Karpas-422 (cell line): ENCODE measurements around the gene ITPR3. TPM values are rescaled to one million over a fixed set of nuclear protein-coding genes. Genes with fewer than 3 reads are reported as not detected.

Source experiments
- DNase-seq: peaks from one replicate; pipeline ENCODE4 v3.0.0-alpha.2; 2015
- H2AFZ ChIP-seq: fragments of 200-600 bp; sonication (generic); 2 replicates; pipeline ENCODE4 v1.6.1; 2014; ENCODE audit warnings: antibody characterized with exemption, low read length, mixed read lengths
- H3K27ac ChIP-seq: fragments of 200-600 bp; sonication (generic); 2 replicates; pipeline ENCODE4 v1.5.1; 2014; ENCODE audit warnings: mild to moderate bottlenecking, low read length, moderate library complexity
- H3K27me3 ChIP-seq: fragments of 200-600 bp; sonication (generic); 2 replicates; pipeline ENCODE4 v1.6.1; 2014; ENCODE audit warnings: low read length, mixed read lengths
- H3K36me3 ChIP-seq: fragments of 200-600 bp; sonication (generic); 2 replicates; pipeline ENCODE4 v1.6.1; 2014; ENCODE audit warnings: low read length, mixed read lengths; ENCODE audit not compliant: insufficient read depth
- H3K4me1 ChIP-seq: fragments of 200-600 bp; sonication (generic); 2 replicates; pipeline ENCODE4 v1.6.1; 2014; ENCODE audit warnings: mild to moderate bottlenecking, low read length, mixed read lengths
- H3K4me2 ChIP-seq: fragments of 200-600 bp; sonication (generic); 2 replicates; pipeline ENCODE4 v1.6.1; 2014; ENCODE audit warnings: low read length, low read depth, mild to moderate bottlenecking; ENCODE audit not compliant: poor library complexity, severe bottlenecking
- H3K4me3 ChIP-seq: fragments of 200-600 bp; sonication (generic); 2 replicates; pipeline ENCODE4 v1.5.1; 2014; ENCODE audit warnings: mild to moderate bottlenecking, antibody characterized with exemption, low read length, mixed read lengths
- H3K79me2 ChIP-seq: fragments of 200-600 bp; sonication (generic); 2 replicates; pipeline ENCODE4 v1.6.1; 2014; ENCODE audit warnings: mild to moderate bottlenecking, low read length, mixed read lengths
- H3K9ac ChIP-seq: fragments of 200-600 bp; sonication (generic); 2 replicates; pipeline ENCODE4 v1.6.0; 2014; ENCODE audit warnings: low read length
- H3K9me2 ChIP-seq: fragments of 200-600 bp; sonication (generic), shearing (Covaris generic); replicated peaks from 2 replicates; pipeline ENCODE4 v1.6.0; 2014; ENCODE audit warnings: mild to moderate bottlenecking, low read length, moderate library complexity; ENCODE audit not compliant: insufficient read depth
- H3K9me3 ChIP-seq: fragments of 300-700, 200-600 bp; sonication (generic); 2 replicates; pipeline ENCODE4 v1.6.1; 2014; ENCODE audit warnings: low read length, mixed read lengths
- H4K20me1 ChIP-seq: fragments of 200-600 bp; sonication (generic); 2 replicates; pipeline ENCODE4 v1.6.1; 2014; ENCODE audit warnings: mild to moderate bottlenecking, antibody characterized with exemption, low read length, low read depth; ENCODE audit not compliant: insufficient read depth
- total RNA-seq: library from RNA; depleted of rRNA; stranded (reverse); fragments of >200 nt; shearing (Covaris generic); gene quantifications from 2 replicates; pipeline ENCODE4 v1.2.3, GENCODE V29; 2014; ENCODE audit warnings: low replicate concordance

The ITPR3 gene
- total RNA-seq, 1 experiment from 2014 or later, result 3.9 TPM

GRCh38 chr6:33641144-33641543 is 20.0 kb downstream of the ITPR3 start:
- H3K27ac ChIP-seq, result no peak overlapping the region
- H3K4me1 ChIP-seq, result peaks cover 8% of the 10 kb centered on the region; the same call in 1 of the 2 replicates
- H3K79me2 ChIP-seq, result no peaks in the 10 kb centered on the region
- H3K4me3 ChIP-seq, result no peak overlapping the region
- no peaks in the 10 kb centered on the region for H3K27me3 ChIP-seq
- H3K9ac ChIP-seq, result no peak overlapping the region
- H3K36me3 ChIP-seq, result no peaks in the 10 kb centered on the region
- H2AFZ ChIP-seq, result no peak overlapping the region
- no peak overlapping the region for H3K4me2 ChIP-seq
- no peaks in the 10 kb centered on the region for H3K9me3 ChIP-seq
- no peaks in the 10 kb centered on the region for H3K9me2 ChIP-seq
- no peak for DNase-seq
- H4K20me1 ChIP-seq, result peaks cover 2% of the 10 kb centered on the region; the same call in 1 of the 2 replicates

GRCh38 chr6:33641602-33642001 is 20.5 kb downstream of the ITPR3 start:
- Histone ChIP-seq H2AFZ (no peak overlapping the region), H3K9ac (no peak overlapping the region), H4K20me1 (peaks cover 2% of the 10 kb centered on the region; the same call in 1 of the 2 replicates), H3K27me3 (no peaks in the 10 kb centered on the region), H3K79me2 (no peaks in the 10 kb centered on the region), H3K27ac (no peak overlapping the region), H3K9me2 (no peaks in the 10 kb centered on the region), H3K4me3 (no peak overlapping the region), H3K4me1 (peaks cover 8% of the 10 kb centered on the region; the same call in 1 of the 2 replicates), H3K36me3 (no peaks in the 10 kb centered on the region), H3K4me2 (no peak overlapping the region), H3K9me3 (no peaks in the 10 kb centered on the region)
- no peak for DNase-seq

GRCh38 chr6:33642897-33643296 is 21.8 kb downstream of the ITPR3 start:
- Histone ChIP-seq H3K79me2 (no peaks in the 10 kb centered on the region), H3K9me2 (no peaks in the 10 kb centered on the region), H3K4me3 (no peak overlapping the region), H3K4me1 (peaks cover 8% of the 10 kb centered on the region; the same call in 1 of the 2 replicates), H3K36me3 (no peaks in the 10 kb centered on the region), H3K9ac (no peak overlapping the region), H3K4me2 (no peak overlapping the region), H2AFZ (no peak overlapping the region), H4K20me1 (no peaks in the 10 kb centered on the region; the same call in 1 of the 2 replicates), H3K9me3 (no peaks in the 10 kb centered on the region), H3K27me3 (no peaks in the 10 kb centered on the region), H3K27ac (no peak overlapping the region)
- no peak for DNase-seq

- H3K9ac ChIP-seq, result no peak overlapping the region
- H3K9me3 ChIP-seq, result no peaks in the 10 kb centered on the region
- H3K4me3 ChIP-seq, result no peak overlapping the region
- no peak for DNase-seq
- H3K36me3 ChIP-seq, result no peaks in the 10 kb centered on the region
- no peaks in the 10 kb centered on the region for H3K27me3 ChIP-seq
- no peaks in the 10 kb centered on the region for H4K20me1 ChIP-seq
- no peak overlapping the region for H3K27ac ChIP-seq
- no peak overlapping the region for H2AFZ ChIP-seq
- H3K9me2 ChIP-seq, result no peaks in the 10 kb centered on the region
- no peak overlapping the region for H3K4me2 ChIP-seq
- no peaks in the 10 kb centered on the region for H3K79me2 ChIP-seq
- H3K4me1 ChIP-seq, result no peaks in the 10 kb centered on the region
Measured at GRCh38 chr6:33651403-33651802, 30.3 kb downstream of the ITPR3 start.

GRCh38 chr6:33652002-33652401 is 30.9 kb downstream of the ITPR3 start:
- H2AFZ ChIP-seq, result no peak overlapping the region
- no peaks in the 10 kb centered on the region for H3K4me1 ChIP-seq
- no peak overlapping the region for H3K4me2 ChIP-seq
- no peaks in the 10 kb centered on the region for H3K9me2 ChIP-seq
- no peaks in the 10 kb centered on the region for H3K27me3 ChIP-seq
- H4K20me1 ChIP-seq, result no peaks in the 10 kb centered on the region
- H3K4me3 ChIP-seq, result no peak overlapping the region
- H3K79me2 ChIP-seq, result no peaks in the 10 kb centered on the region
- no peak overlapping the region for H3K27ac ChIP-seq
- DNase-seq, result no peak
- no peaks in the 10 kb centered on the region for H3K36me3 ChIP-seq
- H3K9me3 ChIP-seq, result no peaks in the 10 kb centered on the region
- no peak overlapping the region for H3K9ac ChIP-seq

GRCh38 chr6:33654831-33655554 is 33.9 kb downstream of the ITPR3 start:
- Histone ChIP-seq H3K9ac (no peak overlapping the region), H4K20me1 (no peaks in the 10 kb centered on the region), H3K4me2 (no peak overlapping the region), H3K9me2 (no peaks in the 10 kb centered on the region), H3K27ac (no peak overlapping the region), H3K9me3 (no peaks in the 10 kb centered on the region), H3K79me2 (no peaks in the 10 kb centered on the region), H3K27me3 (no peaks in the 10 kb centered on the region), H3K36me3 (no peaks in the 10 kb centered on the region), H3K4me1 (no peaks in the 10 kb centered on the region), H3K4me3 (no peak overlapping the region), H2AFZ (no peak overlapping the region)
- DNase-seq, result no peak

- Histone ChIP-seq H3K9me3 (no peaks in the 10 kb centered on the region), H3K36me3 (no peaks in the 10 kb centered on the region), H3K27me3 (no peaks in the 10 kb centered on the region), H2AFZ (no peak overlapping the region), H3K9me2 (no peaks in the 10 kb centered on the region), H4K20me1 (no peaks in the 10 kb centered on the region), H3K9ac (no peak overlapping the region), H3K27ac (no peak overlapping the region), H3K4me3 (no peak overlapping the region), H3K4me2 (no peak overlapping the region), H3K4me1 (no peaks in the 10 kb centered on the region), H3K79me2 (no peaks in the 10 kb centered on the region)
- no peak for DNase-seq
Measured at GRCh38 chr6:33656844-33657243, 35.7 kb downstream of the ITPR3 start.

- H3K36me3 ChIP-seq, result no peaks in the 10 kb centered on the region
Measured at GRCh38 chr6:33658982-33659689, 38.0 kb downstream of the ITPR3 start.

More at GRCh38 chr6:33658982-33659689, 38.0 kb downstream of the ITPR3 start:
- no peaks in the 10 kb centered on the region for H3K27me3 ChIP-seq
- no peaks in the 10 kb centered on the region for H3K4me1 ChIP-seq
- no peak overlapping the region for H2AFZ ChIP-seq
- H3K9ac ChIP-seq, result no peak overlapping the region
- no peak for DNase-seq
- H3K9me3 ChIP-seq, result no peaks in the 10 kb centered on the region
- H3K4me3 ChIP-seq, result no peak overlapping the region
- H4K20me1 ChIP-seq, result no peaks in the 10 kb centered on the region
- no peaks in the 10 kb centered on the region for H3K79me2 ChIP-seq
- H3K9me2 ChIP-seq, result no peaks in the 10 kb centered on the region
- no peak overlapping the region for H3K4me2 ChIP-seq
- no peak overlapping the region for H3K27ac ChIP-seq
